OCI-LY1 (cell line): ENCODE results near the gene GALNT13.

Experiments
- CTCF ChIP-seq: fragments of 200-600 bp; sonication (generic), shearing (Covaris generic); IDR thresholded peaks from 2 replicates; pipeline ENCODE4 v1.5.1; 2017; ENCODE audit warnings: mild to moderate bottlenecking, antibody characterized with exemption, low read length, moderate library complexity, mixed read lengths
- EZH2 ChIP-seq: fragments of 200-600 bp; sonication (generic), shearing (Covaris generic); IDR thresholded peaks from 2 replicates; pipeline ENCODE4 v1.8.0; 2017; ENCODE audit warnings: borderline replicate concordance, mixed run types, mild to moderate bottlenecking, antibody characterized with exemption, low read length, moderate library complexity, mixed read lengths

DNA sequence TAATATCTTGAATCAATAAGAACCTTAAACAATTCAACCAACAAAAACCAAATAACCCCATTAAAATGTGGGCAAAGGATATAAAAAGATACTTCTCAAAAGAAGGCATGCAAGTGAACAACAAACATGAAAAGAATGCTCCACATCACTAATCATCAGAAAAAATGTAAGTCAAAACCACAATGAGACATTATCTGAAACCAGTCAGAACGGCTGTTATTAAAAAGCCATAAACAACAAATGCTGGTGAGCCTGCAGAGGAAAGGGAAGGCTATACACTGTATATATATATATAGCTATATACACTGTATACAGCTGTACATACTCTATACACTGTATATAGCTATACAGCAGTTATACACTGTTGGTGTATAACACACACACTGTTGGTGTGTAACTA lies 47.8 kb upstream of the GALNT13 start:
- no peak for TF ChIP-seq CTCF
- no peak for TF ChIP-seq EZH2
